ENCODE results near the gene MMP23B.
A peak's percentile ranks its signal among the peaks of the same experiment; 100 is the strongest.
"Not testable (repeated sequence)": the region's sequence is repeated elsewhere in the genome, so short reads cannot be mapped to it uniquely, and the experiment has no call there.

MMP23B gene

DNA sequence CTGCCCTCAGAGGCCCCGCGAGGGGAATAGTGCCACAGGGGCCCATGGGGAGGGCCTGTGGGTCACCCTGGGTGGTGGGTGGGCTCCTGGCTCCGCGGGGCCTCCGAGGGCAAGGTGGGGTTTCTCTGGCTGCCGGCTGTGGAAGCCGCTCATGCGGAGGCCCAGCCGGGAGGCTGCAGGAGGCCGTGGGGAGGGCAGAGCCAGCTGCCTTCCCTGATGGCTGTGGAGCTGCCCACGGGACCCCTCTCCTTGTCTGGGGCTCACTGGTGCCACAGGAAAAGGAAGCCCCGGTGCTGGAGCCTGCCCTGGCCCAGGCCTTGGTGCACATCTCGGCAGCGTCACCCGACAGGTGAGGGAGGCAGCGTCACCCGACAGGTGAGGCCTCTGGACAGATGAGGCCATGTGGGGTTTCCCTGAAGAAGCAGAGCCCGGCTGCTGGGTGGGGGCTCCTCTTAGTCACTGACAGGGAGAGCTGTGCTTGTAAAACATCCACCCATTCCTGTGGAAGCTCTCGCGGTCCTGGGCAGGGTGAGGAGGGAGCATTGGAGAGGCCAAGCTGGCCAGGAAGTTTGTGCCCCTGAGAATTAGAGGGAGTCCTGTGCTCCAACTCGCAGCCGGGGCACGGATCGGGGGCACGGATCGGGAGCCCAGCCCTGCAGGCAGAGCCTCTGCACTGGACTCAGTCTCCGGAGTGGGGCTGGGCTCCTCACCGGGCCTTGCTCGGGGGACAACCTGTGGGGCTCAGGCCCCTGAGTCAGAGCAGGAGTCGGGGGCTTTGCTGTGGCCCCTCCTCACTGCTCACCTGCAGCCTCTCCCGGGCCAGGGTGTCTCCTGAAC lies 10.6 kb upstream of the MMP23B start:
- DNase-seq, result no peak

DNA sequence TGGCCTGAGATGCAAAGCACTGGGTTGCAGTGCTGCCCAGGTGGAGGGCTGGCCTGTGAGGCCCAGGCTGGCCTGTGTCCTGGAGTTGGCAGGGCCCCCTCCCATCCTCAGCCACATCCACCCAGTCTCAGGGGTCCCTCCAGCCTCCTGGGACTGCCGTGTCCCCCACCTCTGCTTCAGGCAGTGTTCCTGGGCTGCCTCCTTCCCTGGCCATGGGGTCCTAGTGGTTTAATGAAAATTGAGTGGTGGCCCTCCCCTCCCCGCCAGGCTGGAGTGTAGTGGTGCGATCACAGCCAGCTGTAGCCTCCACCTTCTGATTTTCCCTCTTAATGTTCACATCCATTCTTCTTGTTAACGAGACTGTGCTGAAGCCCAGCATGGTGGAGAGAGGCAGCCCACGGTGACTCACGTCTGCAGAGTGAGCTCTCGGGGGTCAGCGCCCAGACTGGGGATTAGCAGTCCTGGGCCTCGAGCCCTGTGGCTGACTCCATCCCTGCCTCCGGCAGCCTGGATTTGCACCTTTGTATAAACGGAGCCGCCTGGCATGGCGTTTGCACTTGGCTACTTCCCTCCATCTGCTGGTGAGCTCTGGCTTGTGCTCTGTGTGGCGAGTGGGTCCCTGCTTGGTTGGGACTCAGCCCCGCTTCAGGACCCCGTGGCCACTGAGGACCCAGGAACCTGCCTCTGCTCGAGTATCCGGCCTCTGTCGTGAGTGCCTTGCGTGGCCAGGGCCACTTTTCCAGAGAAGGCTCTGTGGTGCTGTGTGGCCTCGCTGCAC lies 9.8 kb upstream of the MMP23B start:
- no peak for DNase-seq

DNA sequence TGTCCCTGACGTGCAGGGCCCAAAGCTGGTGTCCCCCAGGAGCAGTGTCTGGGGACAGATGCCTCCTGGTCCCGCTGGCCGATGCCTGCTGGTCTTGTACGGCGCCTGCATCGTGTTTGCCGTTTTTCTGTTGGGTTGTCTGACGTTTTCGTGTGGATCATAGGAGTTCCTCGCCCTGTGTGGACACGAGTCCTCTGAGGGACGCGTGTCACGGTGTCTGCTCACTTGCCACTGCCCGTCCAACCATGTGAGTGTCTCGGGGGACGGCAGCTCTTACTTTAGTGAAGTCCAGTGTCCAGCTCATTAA lies 9.2 kb upstream of the MMP23B start:
- no peak for DNase-seq

DNA sequence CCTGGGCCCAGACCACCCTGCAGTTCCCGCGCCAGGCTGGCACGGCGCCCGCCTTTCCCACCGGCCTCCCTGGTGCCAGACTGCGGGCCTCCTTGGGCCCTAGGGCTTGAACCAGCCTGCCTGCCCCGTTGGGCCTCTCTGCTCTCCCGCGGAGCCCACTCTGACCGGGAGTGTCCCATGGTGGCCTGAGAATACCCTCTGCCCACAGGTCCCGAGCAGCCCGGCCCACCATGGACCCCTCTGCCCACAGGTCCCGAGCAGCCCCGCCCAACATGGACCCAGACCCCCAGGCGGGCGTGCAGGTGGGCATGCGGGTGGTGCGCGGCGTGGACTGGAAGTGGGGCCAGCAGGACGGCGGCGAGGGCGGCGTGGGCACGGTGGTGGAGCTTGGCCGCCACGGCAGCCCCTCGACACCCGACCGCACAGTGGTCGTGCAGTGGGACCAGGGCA lies 8.8 kb upstream of the MMP23B start:
- DNase-seq, result no peak

DNA sequence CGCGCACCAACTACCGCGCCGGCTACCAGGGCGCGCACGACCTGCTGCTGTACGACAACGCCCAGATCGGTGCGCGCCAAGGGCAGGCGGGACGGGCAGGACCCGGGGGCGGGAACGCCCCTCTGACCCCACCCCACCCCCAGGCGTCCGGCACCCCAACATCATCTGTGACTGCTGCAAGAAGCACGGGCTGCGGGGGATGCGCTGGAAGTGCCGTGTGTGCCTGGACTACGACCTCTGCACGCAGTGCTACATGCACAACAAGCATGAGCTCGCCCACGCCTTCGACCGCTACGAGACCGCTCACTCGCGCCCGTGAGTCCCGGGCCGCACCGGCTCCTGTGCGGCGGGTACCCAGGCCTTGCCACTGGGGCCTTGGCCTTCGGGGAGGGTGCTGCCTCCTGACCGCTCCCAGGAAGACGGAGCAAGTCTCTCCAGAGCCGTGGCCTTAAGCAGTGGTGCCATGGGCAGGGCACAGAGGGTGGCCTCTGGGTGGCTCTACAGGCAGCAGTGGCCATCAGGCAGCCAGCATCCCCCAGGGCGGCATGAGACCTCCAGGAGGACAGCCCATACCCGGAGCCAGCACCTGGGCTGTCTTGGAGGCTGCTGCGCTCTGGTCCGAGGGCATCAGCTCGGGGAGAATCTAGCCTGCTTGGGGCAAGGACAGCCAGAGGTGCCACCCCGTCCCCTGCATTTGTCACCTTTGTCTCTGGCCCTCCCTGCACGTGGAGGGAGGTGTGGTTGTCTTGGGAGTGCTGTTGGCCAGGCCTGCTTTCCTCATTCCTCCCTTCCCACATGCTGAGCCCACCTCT lies 8.1 kb upstream of the MMP23B start:
- no peak for DNase-seq

DNA sequence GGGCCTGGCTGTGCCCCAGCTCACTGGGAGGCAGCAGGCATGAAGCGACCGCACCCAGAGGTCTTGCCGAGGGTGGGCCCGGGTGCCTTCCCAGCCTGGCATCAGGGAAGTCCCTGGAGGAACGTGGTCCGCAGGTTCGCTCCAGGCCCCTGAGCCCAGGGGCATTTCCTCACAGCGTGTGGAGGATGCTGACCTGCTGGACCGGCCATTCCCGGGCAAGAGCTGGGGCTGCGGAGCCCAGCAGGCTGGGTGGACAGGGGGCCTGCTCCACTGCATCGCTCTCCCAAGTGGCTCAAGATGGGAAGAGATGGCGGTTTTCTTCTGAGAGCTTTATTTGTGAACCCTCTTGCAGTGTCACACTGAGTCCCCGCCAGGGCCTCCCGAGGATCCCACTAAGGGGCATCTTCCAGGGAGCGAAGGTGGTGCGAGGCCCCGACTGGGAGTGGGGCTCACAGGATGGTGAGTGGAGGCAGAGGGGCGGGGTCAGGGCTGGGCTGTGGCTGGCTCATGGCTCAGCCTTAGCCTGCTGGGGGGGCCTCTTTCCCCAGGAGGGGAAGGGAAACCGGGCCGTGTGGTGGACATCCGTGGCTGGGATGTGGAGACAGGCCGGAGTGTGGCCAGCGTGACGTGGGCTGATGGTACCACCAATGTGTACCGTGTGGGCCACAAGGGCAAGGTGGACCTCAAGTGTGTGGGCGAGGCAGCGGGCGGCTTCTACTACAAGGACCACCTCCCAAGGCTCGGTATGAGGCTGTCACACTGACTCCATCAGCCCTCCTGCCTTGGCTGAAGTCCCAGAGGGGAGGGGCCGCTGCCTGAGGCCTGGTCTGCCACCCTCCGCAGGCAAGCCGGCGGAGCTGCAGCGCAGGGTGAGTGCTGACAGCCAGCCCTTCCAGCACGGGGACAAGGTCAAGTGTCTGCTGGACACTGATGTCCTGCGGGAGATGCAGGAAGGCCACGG lies 7.2 kb upstream of the MMP23B start:
- no peak for DNase-seq

DNA sequence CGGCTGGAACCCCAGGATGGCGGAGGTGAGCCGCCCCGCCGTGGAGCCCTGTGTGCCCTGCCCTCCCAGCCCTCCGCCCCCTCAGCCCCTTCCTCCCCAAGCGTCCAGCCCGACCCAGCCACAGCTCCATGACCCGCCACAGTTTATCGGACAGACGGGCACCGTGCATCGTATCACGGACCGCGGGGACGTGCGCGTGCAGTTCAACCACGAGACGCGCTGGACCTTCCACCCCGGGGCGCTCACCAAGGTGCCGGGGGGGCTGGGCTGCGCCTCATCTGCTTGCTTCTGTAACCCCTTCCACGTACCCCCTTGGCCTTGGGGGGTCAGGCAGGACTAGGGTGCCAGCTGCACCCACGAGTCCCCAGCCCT lies 6.6 kb upstream of the MMP23B start:
- no peak for DNase-seq

DNA sequence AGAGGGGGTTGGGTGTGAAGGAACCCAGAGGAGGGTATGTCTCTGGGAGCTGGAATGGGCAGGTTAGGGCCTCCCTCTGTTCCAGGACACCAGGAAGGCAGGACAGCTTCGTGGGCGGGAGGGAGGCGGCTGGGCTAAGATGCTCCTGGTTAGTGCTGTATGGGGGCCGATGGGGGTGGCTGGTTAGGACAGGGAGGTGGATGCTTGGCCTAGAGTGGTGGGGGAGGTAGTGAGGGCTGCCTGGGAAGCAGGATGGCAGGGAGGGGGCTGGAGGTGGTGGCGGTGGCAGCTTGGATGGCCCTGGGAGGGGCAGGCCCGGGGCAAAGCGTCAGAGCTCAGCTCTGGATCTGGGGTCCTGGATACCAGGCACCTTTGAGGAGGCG lies 6.2 kb upstream of the MMP23B start:
- no peak for DNase-seq

DNA sequence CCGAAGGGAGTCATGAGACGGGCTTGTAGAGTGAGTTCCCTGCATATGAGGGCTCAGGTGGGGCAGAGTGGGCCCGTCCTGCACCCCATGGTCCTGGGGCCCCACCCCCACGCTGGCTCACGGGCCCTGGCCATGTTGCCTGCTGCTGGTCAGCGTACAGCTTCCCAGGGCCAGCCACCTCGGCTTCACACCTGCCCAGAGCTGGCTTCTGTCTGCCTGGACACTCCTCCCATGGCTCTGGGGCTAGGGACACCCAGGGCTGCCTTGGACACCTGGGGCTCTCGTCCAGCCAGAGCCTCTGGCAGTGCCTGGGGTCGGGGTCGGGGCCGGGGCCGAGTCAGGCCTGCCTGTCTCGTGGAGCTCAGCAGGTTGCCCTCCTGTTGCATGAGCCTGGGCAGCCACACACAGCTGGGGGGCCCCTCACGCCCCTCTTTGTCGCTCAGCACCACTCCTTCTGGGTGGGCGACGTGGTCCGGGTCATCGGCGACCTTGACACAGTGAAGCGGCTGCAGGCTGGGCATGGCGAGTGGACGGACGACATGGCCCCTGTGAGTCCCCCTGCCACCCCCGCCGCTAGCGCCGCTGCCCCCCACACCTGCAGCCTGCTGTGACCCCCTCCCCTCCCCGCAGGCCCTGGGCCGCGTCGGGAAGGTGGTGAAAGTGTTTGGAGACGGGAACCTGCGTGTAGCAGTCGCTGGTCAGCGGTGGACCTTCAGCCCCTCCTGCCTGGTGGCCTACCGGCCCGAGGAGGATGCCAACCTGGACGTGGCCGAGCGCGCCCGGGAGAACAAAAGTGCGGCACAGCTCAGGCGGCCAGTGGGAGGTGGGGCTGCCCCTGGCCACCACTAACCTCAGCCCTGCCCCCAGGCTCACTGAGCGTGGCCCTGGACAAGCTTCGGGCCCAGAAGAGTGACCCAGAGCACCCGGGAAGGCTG lies 5.5 kb upstream of the MMP23B start:
- no peak for DNase-seq

DNA sequence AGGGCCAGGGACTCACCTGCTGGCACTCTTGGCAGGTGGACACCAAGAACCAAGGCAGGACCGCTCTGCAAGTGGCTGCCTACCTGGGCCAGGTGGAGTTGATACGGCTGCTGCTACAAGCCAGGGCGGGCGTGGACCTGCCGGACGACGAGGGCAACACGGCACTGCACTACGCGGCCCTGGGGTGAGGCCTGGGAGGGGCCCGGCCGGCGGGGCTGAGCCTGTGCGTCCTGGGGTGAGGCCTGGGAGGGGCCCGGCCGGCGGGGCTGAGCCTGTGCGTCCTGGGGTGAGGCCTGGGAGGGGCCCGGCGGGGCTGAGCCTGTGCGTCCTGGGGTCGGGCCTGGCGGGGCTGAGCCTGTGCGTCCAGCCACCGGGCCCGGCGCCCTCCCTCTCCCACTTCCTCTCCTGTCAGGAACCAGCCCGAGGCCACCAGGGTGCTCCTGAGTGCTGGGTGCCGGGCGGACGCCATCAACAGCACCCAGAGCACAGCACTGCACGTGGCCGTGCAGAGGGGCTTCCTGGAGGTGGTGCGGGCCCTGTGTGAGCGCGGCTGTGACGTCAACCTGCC lies 4.6 kb upstream of the MMP23B start:
- DNase-seq, result no peak

DNA sequence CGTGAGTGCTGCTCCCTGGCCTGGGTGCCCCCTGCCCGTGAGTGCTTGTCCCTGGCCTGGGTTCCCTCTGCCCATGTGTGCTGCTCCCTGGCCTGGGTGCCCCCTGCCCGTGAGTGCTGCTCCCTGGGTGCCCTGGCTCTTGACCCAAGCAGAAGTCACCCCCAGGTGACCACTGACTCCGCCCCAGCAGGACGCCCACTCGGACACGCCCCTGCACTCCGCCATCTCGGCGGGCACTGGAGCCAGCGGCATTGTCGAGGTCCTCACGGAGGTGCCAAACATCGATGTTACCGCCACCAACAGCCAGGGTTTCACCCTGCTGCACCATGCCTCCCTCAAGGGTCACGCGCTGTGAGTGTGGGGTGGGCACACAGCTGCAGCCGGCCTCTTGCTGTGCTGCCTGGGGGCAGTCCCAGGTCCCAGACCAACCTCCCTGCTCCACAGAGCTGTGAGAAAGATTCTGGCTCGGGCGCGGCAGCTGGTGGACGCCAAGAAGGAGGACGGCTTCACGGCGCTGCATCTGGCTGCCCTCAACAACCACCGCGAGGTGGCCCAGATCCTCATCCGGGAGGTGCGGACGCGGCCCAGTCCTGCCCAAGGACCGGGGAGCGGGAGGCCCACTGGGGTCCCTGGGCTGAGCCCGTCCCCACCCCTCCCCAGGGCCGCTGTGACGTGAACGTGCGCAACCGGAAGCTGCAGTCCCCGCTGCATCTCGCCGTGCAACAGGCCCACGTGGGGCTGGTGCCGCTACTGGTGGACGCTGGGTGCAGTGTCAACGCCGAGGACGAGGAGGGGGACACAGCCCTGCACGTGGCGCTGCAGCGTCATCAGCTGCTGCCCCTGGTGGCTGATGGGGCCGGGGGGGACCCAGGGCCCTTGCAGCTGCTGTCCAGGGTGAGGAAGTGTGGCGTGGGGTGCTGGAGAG lies 3.9 kb upstream of the MMP23B start:
- DNase-seq, result no peak

DNA sequence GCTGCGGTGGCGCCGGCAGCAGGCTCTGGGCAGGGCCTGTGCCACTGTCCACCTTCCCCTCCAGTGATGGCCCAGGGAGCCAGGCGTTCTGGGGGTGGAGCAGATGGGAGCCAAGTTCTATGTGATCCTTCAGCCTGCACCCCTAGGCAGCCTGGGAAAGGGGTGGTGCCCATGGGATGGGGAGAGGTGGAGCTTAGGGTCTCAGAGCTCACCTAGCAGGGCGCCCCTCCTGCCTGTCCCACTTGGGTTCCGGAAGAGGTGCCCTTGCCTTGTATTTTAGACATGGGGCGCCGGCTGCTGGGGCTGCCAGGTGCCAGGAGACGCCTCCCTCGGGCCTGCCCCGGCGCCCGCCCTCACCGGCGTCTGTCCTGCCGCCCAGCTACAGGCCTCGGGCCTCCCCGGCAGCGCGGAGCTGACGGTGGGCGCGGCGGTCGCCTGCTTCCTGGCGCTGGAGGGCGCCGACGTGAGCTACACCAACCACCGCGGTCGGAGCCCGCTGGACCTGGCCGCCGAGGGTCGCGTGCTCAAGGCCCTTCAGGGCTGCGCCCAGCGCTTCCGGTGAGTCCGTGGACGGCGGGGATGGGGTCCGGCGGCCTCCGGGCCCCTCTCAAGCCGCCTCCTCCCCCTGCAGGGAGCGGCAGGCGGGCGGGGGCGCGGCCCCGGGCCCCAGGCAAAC lies 3.1 kb upstream of the MMP23B start:
- DNase-seq, result no peak

DNA sequence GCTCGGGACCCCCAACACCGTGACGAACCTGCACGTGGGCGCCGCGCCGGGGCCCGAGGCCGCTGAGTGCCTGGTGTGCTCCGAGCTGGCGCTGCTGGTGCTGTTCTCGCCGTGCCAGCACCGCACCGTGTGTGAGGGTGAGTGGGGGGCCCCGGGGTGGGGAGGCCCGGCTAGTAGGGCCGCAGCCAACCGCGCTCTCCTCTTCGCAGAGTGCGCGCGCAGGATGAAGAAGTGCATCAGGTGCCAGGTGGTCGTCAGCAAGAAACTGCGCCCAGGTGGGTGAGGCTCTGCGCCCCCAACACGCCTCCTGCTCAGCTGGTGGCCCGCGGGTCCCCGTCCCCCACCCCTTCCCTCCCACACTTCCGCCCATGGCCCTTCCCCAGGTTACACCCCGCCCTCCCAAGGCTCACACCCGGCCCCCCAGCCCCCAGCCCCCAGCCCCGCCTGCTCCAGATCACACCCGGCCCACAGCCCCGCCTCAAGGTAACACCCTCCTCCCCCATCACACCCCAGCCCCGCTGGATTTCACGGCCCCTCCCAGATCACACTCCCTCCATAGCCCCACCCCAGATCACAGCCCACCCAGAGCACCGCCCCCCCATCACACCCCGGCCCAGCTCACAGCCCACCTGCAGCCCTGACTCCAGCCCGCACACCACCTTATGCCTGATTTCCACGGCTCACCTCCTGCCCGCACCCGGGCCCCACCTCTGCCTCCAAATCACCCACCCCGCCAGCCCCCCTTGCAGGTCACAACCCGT lies 2.4 kb upstream of the MMP23B start:
- no peak for DNase-seq

DNA sequence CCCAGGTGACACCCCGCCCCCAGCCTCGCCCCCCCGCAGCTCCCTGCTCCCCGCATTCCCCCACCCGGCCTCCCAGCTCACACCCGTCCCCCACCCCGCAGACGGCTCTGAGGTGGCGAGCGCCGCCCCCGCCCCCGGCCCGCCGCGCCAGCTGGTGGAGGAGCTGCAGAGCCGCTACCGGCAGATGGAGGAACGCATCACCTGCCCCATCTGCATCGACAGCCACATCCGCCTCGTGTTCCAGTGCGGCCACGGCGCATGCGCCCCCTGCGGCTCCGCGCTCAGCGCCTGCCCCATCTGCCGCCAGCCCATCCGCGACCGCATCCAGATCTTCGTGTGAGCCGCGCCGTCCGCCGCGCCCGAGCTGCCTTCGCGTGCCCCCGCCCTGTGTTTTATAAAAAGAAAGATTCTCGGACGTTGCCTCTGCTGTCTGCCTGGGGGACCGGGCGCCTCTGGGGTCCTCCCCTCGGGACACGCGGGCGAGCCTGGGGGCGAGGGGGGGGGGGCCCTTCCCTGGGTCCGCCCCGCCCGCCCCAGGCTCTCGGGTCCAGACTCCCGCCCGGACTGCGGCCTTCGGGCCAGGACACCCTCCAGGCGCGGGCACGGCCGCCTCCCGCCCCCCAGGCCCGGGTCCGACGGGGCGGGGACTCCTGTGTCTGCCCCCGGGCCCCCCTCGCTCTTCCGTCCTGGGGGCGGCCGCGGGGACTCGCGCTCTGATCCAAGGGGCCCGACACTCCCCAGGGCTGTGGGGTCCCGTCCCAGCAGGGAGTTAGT lies 1.6 kb upstream of the MMP23B start:
- DNase-seq, result peak; percentile 80

DNA sequence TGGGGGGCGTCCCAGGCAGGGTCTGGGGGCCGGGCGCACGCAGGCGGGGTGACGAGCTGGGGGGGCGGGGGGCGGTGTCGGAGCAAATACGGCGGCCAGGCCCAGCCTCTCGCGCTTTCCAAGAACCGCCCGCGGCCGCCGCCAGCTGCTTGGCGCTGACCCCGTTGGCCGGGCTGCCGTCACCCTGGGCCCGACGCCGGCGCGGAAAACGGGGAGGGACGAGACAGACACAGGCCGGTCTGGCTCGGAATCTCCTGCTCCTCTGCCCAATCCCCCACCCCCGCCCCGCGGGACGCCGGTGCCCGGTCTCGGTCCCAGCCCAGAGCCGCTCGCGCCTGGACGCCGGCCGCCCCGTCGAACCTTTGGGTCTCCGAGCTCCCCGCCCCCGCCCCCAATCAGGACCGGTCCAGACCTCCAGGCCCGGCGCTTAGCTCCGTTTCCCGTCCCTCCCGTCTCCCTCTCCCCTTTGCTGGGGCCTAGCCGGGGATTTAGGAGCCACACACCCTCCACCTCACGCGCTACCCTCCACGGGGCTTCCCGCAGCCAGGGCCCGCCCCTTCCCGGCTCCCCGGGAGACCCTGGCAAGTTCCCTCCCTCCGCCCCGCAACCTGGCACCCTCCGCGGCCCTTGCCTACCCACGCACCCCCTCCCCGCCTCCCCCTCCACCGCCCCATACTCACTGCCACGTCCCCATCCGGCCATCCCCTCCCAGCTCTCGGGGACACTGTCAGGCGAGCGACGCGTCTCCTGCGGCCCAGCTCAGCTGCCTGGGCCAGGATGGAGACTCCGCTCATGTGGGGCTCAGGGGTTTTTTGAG lies 800 bp upstream of the MMP23B start:
- DNase-seq, result no peak

DNA sequence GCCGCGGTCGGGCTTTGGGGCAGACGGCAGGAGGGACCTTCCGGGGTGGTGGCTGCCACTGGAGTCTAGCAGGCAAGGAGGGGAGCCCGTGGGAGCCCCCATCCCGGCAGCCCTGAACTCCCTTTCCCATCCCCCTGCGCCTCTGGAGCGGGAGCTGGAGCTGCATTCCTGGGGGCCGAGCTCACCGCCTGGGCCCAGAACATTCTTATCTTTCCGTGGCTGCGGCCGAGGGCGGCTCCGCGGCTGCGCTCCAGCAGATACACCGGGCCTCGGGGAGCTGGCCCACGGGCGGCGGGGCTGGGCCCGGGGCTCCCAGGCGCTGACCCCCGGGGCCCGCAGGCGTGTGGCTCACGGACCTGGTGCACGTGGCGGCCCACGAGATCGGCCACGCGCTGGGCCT lies 1.4 kb downstream of the MMP23B start:
- DNase-seq, result not testable (repeated sequence)

DNA sequence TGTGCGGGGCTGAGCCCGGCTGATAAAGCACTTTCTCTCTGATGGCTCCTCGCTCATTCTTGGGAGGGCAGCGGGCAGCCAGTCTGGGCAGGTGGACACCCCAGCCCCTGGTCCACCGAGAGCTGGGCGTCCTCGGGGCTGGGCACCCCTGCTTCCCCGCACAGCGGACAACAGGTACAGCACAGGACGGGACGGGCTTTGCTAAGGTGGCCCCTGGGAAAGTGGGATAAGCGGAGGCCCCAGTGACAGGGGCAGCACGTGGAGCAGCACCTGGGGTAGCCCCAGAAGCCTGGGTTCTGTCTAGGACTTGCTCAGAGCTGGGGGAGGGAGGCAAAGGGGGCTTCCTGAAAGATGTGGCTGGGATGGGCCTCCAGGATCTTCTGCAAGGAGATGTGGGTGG lies 2.6 kb downstream of the MMP23B start:
- not testable (repeated sequence) for DNase-seq
